ENCODE results near the gene SCRG1. TPM values are rescaled to one million over a fixed set of nuclear protein-coding genes. Genes with fewer than 3 reads are reported as not detected.

The SCRG1 gene
- total RNA-seq, 6 experiments from 2014 or later, result not detected

DNA sequence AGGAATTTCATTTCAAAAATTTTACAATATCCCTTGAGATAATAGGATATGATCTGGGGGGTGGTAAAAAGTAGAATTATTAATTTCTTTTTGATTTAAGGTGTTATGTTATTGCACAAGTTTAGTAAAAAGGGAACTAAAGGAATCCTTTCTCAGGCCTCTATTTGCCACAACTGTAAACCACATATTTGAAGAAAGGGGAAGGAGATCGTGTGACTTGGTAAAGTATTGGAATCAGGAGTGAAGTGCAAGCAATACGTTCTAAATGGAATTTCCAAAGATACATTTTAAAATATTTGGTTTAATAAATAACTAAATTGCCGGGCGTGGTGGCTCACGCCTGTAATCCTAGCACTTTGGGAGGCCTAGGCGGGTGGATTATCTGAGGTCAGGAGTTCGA, 35.3 kb upstream of the SCRG1 start:
- no peak for ATAC-seq
- no peak for DNase-seq
- no peak overlapping the region for H3K27ac ChIP-seq
- TF ChIP-seq, protein P1, sequence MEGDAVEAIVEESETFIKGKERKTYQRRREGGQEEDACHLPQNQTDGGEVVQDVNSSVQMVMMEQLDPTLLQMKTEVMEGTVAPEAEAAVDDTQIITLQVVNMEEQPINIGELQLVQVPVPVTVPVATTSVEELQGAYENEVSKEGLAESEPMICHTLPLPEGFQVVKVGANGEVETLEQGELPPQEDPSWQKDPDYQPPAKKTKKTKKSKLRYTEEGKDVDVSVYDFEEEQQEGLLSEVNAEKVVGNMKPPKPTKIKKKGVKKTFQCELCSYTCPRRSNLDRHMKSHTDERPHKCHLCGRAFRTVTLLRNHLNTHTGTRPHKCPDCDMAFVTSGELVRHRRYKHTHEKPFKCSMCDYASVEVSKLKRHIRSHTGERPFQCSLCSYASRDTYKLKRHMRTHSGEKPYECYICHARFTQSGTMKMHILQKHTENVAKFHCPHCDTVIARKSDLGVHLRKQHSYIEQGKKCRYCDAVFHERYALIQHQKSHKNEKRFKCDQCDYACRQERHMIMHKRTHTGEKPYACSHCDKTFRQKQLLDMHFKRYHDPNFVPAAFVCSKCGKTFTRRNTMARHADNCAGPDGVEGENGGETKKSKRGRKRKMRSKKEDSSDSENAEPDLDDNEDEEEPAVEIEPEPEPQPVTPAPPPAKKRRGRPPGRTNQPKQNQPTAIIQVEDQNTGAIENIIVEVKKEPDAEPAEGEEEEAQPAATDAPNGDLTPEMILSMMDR (IDR thresholded peaks at IDR 0.05), result no peak
- no peak for TF ChIP-seq POLR2A (IDR thresholded peaks at IDR 0.05)
- no peaks in the 10 kb centered on the region for H3K4me1 ChIP-seq
- intact Hi-C loops (cut with DNase I), result no loop called here
- H3K4me3 ChIP-seq, result no peak overlapping the region
- 67% methylated on average over 7 of the region's 7 CpGs for WGBS (ENCODE audit: insufficient coverage, low coverage, low lambda C conversion rate, missing lambda C conversion rate)
- H3K36me3 ChIP-seq, result peaks cover 0 to 1% (median 0%) of the 10 kb centered on the region in 4 donors
- H3K27me3 ChIP-seq, result no peaks in the 10 kb centered on the region
- no peaks in the 10 kb centered on the region for H3K9me3 ChIP-seq

DNA sequence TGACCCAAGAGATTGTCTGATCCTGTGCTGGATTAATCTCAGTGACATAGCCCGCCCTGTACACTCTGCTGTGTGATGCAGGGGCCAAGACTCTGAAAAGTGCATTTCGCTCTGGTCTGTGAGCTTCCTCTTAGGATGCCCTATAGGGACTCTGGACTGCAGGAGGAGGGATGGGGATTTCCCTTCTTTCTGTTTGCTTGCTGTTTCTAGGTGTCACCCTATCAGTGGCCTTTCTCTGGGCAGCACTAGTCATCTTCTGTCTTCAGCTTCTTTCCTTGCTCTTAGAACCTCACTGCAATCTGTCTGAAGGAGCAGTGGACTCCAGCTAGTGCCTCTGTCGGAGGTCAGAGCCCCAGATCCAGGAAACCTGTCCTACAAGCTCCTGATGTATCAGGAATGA, 34.5 kb upstream of the SCRG1 start:
- H3K4me1 ChIP-seq, result no peaks in the 10 kb centered on the region
- intact Hi-C loops (cut with DNase I), result no loop called here
- ATAC-seq (no peak), DNase-seq (no peak)
- H3K36me3 ChIP-seq, result peaks cover 0 to 1% (median 0%) of the 10 kb centered on the region in 4 donors
- no peak for TF ChIP-seq POLR2A (IDR thresholded peaks at IDR 0.05)
- TF ChIP-seq, protein P1 (IDR thresholded peaks at IDR 0.05), result no peak
- no peak overlapping the region for H3K4me3 ChIP-seq
- H3K27me3 ChIP-seq, result no peaks in the 10 kb centered on the region
- WGBS (ENCODE audit: insufficient coverage, low coverage, low lambda C conversion rate, missing lambda C conversion rate), result 100% methylated on average over 1 of the region's 3 CpGs
- no peak overlapping the region for H3K27ac ChIP-seq
- no peaks in the 10 kb centered on the region for H3K9me3 ChIP-seq

DNA sequence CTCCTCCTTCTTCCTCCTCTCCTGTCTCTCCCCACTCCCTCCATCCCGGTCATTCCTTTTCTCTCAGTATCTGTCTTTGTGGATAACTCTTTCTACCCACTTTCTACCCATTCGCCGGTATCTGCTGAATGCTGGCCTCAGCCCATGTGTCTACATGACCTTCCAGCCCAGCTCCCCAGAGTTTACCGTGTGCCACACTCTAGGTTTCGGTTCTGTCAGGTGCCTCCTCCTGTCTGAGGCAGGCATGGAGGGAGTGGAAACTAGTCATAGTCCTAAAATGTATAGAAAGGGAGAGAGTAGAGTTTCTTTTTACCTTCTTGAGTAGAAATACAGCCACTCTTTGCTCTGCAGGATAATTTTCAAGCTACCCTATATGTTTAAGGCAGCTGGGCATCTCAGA, 33.5 kb upstream of the SCRG1 start:
- Histone ChIP-seq H3K27ac (no peak overlapping the region), H3K4me1 (no peaks in the 10 kb centered on the region), H3K27me3 (no peaks in the 10 kb centered on the region), H3K9me3 (no peaks in the 10 kb centered on the region), H3K36me3 (peaks cover 0 to 1% (median 0%) of the 10 kb centered on the region in 4 donors), H3K4me3 (no peak overlapping the region)
- 90% methylated on average over 5 of the region's 5 CpGs for WGBS (ENCODE audit: insufficient coverage, low coverage, low lambda C conversion rate, missing lambda C conversion rate)
- ATAC-seq, result no peak
- no peak for DNase-seq
- no peak for TF ChIP-seq POLR2A (IDR thresholded peaks at IDR 0.05)
- TF ChIP-seq, protein P1 (IDR thresholded peaks at IDR 0.05), result no peak
- intact Hi-C loops (cut with DNase I), result no loop called here

DNA sequence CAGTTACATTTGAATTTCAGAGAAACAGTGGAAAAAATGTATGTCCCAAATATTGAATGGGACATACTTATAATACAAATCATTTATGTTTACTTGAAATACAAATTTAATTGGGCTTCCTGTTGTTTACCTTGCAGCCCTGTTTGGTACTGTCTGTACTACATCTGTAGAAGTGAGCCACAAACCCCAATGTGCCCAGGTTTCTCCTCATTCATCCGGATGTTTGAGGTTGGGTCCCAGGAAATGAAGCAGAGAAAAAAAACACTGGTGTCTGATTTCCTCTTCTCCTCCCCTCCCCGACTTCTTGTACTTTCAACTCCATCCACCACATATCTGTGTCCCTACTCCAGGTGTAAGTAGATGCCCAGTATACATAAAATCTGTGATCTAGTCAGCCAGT, 27.1 kb upstream of the SCRG1 start:
- DNase-seq (no peak), ATAC-seq (peak in 1 of 4 donors; percentile 14)
- no peak overlapping the region for H3K27ac ChIP-seq

More for the DNA sequence above, 27.1 kb upstream of the SCRG1 start:
- H3K27me3 ChIP-seq, result no peaks in the 10 kb centered on the region
- H3K4me3 ChIP-seq, result no peak overlapping the region
- intact Hi-C loops (cut with DNase I), result no loop called here
- no peaks in the 10 kb centered on the region for H3K36me3 ChIP-seq
- no peaks in the 10 kb centered on the region for H3K9me3 ChIP-seq
- H3K4me1 ChIP-seq, result no peaks in the 10 kb centered on the region
- no peak for TF ChIP-seq POLR2A (IDR thresholded peaks at IDR 0.05)
- TF ChIP-seq, protein P1 (IDR thresholded peaks at IDR 0.05), result no peak
- WGBS (ENCODE audit: insufficient coverage, low coverage, low lambda C conversion rate, missing lambda C conversion rate), result 78% methylated on average over 2 of the region's 2 CpGs
